Breast epithelium (tissue), 3 donors: ENCODE results near the gene ASB3.

Source experiments
- CTCF ChIP-seq, 3 donors: fragments of 450-650 bp; IDR thresholded peaks; one replicate each; pipeline ENCODE4 v1.5.1; 2016 to 2017; ENCODE audit warnings: antibody characterized with exemption in 3 of 3, mild to moderate bottlenecking in 3 of 3, moderate library complexity in 3 of 3
- POLR2A ChIP-seq: fragments of 450-650 bp; IDR thresholded peaks from one replicate; pipeline ENCODE4 v1.6.1; 2016; ENCODE audit warnings: antibody characterized with exemption, mild to moderate bottlenecking, moderate library complexity
- POLR2AphosphoS5 ChIP-seq, 3 donors: sonication (generic); formaldehyde crosslinking; IDR thresholded peaks; one replicate each; pipeline ENCODE4 v1.6.1; 2017; ENCODE audit warnings: antibody characterized with exemption in 3 of 3

DNA sequence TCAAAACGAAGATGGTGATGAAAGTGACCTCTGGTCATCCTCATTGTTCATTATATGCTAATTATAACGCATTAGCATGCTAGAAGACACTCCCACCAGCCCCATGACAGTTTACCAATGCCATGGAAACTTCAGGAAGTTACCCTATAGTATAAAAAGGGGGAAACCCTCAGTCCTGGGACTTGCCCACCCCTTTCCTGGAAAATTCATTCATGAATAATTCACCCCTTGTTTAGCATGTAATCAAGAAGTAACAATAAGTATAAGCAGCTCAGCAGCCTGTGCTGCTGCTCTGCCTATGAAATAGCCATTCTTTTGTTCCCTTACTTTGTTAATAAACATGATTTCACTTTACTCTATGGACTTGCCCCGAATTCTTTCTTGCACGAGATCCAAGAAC is 89.7 kb downstream of the ASB3 start:
- TF ChIP-seq POLR2A = no peak
- no peak for TF ChIP-seq CTCF (IDR thresholded peaks at IDR 0.05)
- TF ChIP-seq POLR2AphosphoS5 (IDR thresholded peaks at IDR 0.05) = no peak
